Astrocyte (in vitro differentiated cells and primary cell): ENCODE data around the gene HS6ST1.

Experiments used
- EZH2 ChIP-seq: IDR thresholded peaks from 2 replicates; pipeline ENCODE4 v1.6.1; 2012; ENCODE audit warnings: mild to moderate bottlenecking, low read length, inconsistent platforms; ENCODE audit not compliant: insufficient read depth
- TF ChIP-seq, protein P1 (sequence below): IDR thresholded peaks from 2 replicates; pipeline ENCODE4 v1.5.1; 2011; ENCODE audit warnings: low read depth, mild to moderate bottlenecking, inconsistent platforms, low read length, moderate library complexity; ENCODE audit not compliant: insufficient read depth

GRCh38 chr2:128298846-128299507 is 19.7 kb downstream of the HS6ST1 start:
- no peak for TF ChIP-seq EZH2
- TF ChIP-seq, protein P1, sequence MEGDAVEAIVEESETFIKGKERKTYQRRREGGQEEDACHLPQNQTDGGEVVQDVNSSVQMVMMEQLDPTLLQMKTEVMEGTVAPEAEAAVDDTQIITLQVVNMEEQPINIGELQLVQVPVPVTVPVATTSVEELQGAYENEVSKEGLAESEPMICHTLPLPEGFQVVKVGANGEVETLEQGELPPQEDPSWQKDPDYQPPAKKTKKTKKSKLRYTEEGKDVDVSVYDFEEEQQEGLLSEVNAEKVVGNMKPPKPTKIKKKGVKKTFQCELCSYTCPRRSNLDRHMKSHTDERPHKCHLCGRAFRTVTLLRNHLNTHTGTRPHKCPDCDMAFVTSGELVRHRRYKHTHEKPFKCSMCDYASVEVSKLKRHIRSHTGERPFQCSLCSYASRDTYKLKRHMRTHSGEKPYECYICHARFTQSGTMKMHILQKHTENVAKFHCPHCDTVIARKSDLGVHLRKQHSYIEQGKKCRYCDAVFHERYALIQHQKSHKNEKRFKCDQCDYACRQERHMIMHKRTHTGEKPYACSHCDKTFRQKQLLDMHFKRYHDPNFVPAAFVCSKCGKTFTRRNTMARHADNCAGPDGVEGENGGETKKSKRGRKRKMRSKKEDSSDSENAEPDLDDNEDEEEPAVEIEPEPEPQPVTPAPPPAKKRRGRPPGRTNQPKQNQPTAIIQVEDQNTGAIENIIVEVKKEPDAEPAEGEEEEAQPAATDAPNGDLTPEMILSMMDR, result no peak
